GM19467 (cell line): ENCODE results near the gene BOK.

Experiments
- ATAC-seq: cut with Tn5 transposase; IDR thresholded peaks from one replicate; pipeline ENCODE4 v1.9.1; 2021; ENCODE audit warnings: mild to moderate bottlenecking, moderate library complexity; ENCODE audit not compliant: unreplicated experiment

BOK gene

DNA sequence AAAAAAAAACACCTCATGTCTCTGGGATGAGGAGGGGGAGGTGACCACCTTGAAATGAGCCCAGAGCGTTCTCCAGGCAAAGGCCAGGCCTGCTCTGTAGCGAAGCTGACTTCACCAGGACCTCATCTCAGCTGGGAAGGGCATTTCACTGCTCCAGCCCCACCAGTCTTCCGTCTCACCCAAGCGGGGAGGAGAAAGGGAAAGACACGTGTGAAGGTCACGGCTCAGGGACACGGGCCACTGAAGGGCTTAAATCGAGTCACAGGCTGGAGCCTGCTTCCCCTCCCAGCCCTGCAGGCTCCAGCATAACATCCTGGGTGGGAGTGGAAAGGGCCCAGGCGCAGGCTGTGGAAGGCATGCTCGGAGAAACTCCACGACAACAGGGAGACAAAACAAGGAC, 60.3 kb downstream of the BOK start:
- ATAC-seq: no peak

DNA sequence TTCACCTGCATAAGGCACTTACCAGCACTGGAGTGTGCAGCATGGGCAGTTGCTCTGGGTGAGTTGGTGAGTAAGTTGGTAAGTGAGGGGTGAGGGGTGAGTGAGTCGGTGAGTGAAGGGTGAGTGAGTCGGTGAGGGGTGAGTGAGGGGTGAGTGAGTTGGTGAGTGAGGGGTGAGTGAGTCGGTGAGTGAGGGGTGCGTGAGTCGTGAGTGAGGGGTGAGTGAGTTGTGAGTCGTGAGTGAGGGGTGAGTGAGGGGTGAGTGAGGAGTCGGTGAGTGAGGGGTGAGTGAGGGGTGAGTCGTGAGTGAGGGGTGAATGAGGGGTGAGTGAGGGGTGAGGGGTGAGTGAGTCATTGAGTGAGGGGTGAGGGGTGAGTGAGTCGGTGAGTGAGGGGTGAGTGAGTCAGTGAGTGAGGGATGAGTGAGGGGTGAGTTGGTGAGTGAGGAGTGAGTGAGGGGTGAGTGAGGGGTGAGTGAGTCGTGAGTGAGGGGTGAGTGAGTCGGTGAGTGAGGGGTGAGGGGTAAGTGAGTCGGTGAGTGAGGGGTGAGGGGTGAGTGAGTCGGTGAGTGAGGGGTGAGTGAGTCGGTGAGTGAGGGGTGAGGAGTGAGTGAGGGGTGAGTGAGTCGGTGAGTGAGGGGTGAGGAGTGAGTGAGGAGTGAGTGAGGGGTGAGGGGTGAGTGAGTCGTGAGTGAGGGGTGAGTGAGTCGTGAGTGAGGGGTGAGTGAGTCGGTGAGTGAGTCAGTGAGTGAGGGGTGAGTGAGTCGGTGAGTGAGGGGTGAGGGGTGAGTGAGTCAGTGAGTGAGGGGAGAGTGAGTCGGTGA, 61.3 kb downstream of the BOK start:
- ATAC-seq: no peak

DNA sequence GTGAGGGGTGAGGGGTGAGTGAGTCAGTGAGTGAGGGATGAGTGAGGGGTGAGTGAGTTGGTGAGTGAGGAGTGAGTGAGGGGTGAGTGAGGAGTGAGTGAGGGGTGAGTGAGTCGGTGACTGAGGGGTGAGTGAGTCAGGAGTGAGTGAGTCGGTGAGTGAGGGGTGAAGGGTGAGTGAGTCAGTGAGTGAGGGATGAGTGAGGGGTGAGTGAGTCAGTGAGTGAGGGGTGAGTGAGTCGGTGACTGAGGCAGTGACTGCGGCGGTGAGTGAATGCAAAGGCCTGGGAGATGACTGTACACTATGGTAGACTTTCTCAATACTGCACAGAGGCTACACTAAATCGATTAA, 61.8 kb downstream of the BOK start:
- no peak for ATAC-seq
